Fibroblast of lung (primary cell): Measurements from ENCODE around the gene IP6K1.
"Not testable (repeated sequence)": the region's sequence is repeated elsewhere in the genome, so short reads cannot be mapped to it uniquely, and the experiment has no call there.

Experiments
- CTCF ChIP-seq, 2 donors: IDR thresholded peaks in 1 of 2; conservative IDR thresholded peaks in 1 of 2; 1 replicate in 1 of 2; 2 replicates in 1 of 2; pipeline ENCODE4 v1.5.1; 2011 to 2012; ENCODE audit warnings: low read length in 2 of 2, control low read depth in 1 of 2, inconsistent platforms in 1 of 2, low read depth in 1 of 2, mild to moderate bottlenecking in 1 of 2
- EZH2 ChIP-seq: IDR thresholded peaks from 2 replicates; pipeline ENCODE4 v1.5.1; 2012; ENCODE audit warnings: low read length, control low read depth, mild to moderate bottlenecking; ENCODE audit errors: missing control alignments

- TF ChIP-seq EZH2; CTCF (conservative IDR thresholded peaks at IDR 0.05 in 1 of 2, IDR thresholded peaks at IDR 0.05 in 1 of 2; ENCODE audit: low read depth in 1 of 2, low read length in 2 of 2): not testable (repeated sequence)
Observed at GRCh38 chr3:49687424-49687795, 98.9 kb downstream of the IP6K1 start.
